SK-MEL-5 (cell line): ENCODE measurements around the gene COTL1. TPM values are rescaled to one million over a fixed set of nuclear protein-coding genes. Genes with fewer than 3 reads are reported as not detected.
"Not testable (repeated sequence)": the region's sequence is repeated elsewhere in the genome, so short reads cannot be mapped to it uniquely, and the experiment has no call there.

ENCODE experiments used
- DNase-seq: peaks from one replicate; pipeline ENCODE4 v3.0.0-alpha.2; 2016; ENCODE audit warnings: low read depth, low spot score
- in situ Hi-C: cut with HindIII; loops from 2 replicates; pipeline ENCODE4 v1.10.0; 2016; ENCODE audit warnings: low sequenced_read_pairs, high pct_unique_total_duplicates, low pct_unique_long_range_greater_than_20kb
- total RNA-seq: library from RNA; depleted of rRNA; stranded (reverse); fragments of >200 nt; shearing (Covaris generic); gene quantifications from 2 replicates; pipeline ENCODE4 v1.2.3, GENCODE V29; 2014

The COTL1 gene
- total RNA-seq, 1 experiment from 2014 or later: 159 TPM

- no peak for DNase-seq
- in situ Hi-C loops: no loop called here
Measured at GRCh38 chr16:84625556-84625955, 7.7 kb upstream of the COTL1 start.

DNA sequence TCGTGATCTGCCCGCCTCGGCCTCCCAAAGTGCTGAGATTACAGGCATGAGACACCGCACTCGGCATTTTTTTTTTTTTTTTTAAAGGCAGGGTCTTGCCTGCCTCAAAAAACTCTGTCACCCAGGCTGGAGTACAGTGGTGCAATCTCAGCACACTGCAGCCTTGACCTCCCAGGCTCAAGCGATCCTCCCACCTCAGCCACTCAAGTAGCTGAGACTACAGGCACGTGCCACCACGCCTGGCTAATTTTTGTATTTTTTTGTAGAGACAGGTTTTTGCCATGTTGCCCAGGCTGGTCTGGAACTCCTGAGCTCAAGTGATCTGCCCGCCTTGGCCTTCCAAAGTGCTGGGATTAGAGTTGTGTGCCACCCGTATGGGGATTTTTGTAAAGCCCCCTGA is 3.0 kb upstream of the COTL1 start:
- in situ Hi-C loops, DNase-seq: not testable (repeated sequence)

- in situ Hi-C loops: no loop called here
- DNase-seq: peak; percentile 95
Measured at GRCh38 chr16:84618581-84619460, 943 bp upstream of the COTL1 start.

GRCh38 chr16:84617041-84617790 is 662 bp downstream of the COTL1 start:
- peak; percentile 10 for DNase-seq
- in situ Hi-C loops: no loop called here

DNA sequence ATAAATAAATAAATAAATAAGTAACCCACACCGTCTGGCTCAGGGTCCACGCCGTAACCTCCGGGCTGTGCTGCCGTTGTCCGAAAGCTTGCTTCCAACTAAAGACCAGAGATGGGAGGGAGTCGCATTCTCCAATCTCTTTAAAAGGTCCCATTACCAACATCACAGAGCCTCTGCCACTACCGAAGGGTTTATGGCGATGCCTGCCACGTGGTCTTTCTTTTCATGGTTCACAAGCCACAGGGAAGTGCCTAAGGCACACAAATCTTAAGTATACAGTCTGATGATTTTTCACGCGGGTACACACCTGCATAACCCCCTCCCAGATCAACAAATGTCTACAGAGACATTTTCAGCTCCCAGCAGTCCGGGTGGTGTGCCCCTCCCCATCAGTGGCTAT is 1.4 kb downstream of the COTL1 start:
- in situ Hi-C loops: no loop called here
- DNase-seq: peak; percentile 47

DNA sequence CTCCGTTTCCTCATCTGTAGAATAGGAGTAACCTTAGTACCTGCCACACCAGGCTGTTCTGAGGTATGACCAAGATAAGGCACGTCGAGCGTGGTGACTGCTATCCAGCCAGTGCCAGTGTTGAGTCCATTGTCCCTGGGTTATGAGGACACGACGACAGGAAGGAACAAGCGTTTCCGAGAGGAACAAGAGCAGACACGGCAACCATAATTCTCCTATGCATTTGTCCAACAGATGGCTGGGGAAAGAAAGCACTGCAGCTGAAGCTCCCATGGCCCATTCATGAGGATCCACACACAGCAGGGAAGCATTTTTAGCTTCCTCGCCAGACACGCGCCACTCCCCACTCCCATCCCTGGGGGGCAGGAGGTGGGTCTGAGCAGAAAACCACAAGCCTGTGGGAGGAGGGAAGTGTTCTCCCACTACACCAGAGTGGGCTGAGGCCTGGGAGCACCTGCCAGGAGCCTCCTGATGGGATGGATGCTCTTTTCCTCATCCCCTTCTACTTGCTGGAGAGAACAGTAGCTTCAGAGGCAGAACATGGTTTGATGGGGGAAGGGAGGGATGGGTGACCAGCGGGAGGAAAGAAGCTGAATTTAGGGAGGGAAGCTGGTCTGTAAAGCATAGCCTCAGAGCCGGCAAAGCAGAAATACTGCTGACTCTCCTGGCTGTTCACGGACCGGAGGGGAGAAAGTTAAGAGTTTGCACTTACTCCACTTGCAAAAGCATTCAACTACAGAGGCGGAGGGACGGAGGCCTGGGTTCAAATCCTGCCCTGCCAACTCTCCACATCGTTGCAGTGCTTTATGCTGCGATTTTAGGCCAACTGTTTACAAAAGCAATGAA is 2.7 kb downstream of the COTL1 start:
- in situ Hi-C loops: no loop called here
- no peak for DNase-seq

GRCh38 chr16:84614623-84614967 is 3.3 kb downstream of the COTL1 start:
- DNase-seq: no peak
- in situ Hi-C loops: no loop called here

- in situ Hi-C loops: no loop called here
- DNase-seq: no peak
Measured at GRCh38 chr16:84614073-84614459, 3.8 kb downstream of the COTL1 start.

DNA sequence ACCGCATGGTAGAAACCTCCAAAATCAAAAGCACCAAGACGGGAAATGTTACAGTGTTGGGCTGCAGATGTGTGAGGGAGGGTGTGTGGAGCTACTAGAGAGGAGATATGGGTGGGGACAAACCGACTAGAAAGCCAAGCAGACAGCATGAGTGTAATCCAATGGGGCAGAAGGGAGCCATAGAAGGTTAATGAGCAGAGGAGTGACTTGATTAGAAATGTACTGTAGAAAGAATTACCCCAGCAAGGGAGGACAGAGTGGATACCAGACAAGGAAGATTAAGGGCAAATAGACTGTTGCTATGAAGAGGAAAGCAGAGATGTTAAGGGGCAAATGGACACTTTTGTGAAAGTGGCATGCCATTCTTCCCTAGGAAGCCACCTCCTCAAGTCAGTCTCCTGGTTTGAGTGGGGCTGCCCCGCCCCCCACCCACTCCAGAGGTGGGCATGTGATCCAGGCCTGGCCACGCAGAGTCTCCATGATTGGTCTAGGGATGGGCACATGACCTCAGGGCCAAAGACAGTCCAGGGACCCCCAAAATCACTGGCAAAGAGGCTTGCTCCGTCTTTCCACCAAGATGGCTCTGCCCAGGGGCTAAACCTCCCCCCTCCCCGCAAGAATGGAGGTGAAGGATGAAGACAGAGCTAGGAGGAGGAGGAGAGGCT is 4.3 kb downstream of the COTL1 start:
- in situ Hi-C loops: no loop called here
- DNase-seq: no peak

GRCh38 chr16:84612686-84613085 is 5.2 kb downstream of the COTL1 start:
- no peak for DNase-seq
- in situ Hi-C loops: no loop called here

GRCh38 chr16:84611041-84611440 is 6.8 kb downstream of the COTL1 start:
- in situ Hi-C loops: no loop called here
- no peak for DNase-seq

- in situ Hi-C loops: no loop called here
- peak; percentile 26 for DNase-seq
Measured at GRCh38 chr16:84610376-84610775, 7.5 kb downstream of the COTL1 start.

DNA sequence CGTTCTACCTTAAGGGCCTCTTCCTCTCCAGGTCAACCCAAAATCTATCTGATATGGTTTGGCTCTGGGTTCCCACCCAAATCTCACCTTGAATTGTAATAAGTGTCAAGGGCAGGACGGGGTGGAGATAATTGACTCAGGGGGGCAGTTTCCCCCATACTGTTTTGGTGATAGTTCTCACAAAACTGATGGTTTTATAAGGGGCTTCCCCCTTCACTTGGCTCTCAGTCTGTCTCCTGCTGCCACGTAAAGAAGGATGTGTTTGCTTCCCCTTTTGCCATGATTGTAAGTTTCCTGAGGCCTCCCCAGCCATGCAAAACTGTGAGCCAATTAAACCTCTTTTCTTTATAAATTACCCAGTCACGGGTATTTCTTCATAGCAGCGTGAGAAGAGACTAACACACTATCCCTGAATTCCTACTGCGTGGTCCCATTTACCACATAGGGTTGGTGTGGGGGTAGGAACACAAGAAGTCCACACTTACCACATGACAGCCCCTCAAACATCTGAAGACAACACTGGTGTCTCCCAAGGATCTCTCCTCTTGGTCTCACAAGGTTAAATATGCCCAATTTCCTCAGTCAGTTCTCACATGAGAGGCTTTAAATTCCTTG is 8.2 kb downstream of the COTL1 start:
- in situ Hi-C loops: no loop called here
- DNase-seq: no peak

DNA sequence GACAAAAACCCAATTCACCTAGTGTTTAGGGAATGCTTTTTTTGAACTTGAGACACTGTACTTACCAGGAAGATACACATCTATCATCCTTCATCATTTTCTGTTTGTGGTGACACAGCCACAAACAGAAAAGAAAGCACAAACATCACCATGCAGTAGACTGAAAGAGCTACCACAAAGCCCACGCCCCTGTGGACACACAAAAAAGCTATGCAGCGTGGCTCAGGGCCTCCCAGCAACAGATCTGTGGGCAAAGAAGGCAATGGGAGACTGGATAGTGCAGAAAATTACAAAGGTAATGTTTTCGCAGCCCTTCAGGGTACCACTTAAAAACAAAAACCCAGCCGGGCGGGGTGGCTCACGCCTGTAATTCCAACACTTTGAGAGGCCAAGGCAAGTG is 9.6 kb downstream of the COTL1 start:
- in situ Hi-C loops: no loop called here
- no peak for DNase-seq

GRCh38 chr16:84607694-84608093 is 10.2 kb downstream of the COTL1 start:
- in situ Hi-C loops: no loop called here
- no peak for DNase-seq

DNA sequence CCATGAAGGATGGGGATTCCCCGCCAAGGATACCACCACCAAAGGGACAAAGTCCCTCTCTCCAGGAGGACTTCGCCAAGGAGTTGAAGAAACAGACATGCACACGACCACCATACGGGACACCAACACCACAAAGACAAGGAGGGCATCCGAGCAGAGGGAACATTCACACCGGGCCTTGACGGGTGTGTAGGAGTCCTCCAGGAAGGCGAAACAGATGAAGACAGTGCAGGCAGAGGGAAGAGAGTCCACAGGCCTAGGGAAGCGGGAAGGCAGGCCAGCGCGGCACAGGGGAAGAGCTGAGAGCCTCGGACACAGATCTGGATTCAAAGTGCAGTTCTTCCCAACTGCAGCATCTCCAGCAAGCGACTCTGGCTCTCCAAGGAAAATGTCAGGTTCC is 10.8 kb downstream of the COTL1 start:
- in situ Hi-C loops: no loop called here

GRCh38 chr16:84606081-84606875 is 11.6 kb downstream of the COTL1 start:
- no peak for DNase-seq
- in situ Hi-C loops: no loop called here

More for the DNA sequence above, 10.8 kb downstream of the COTL1 start:
- no peak for DNase-seq
